HUES48 (cell line): ENCODE results near the gene PGD.
"Not testable (repeated sequence)": the region's sequence is repeated elsewhere in the genome, so short reads cannot be mapped to it uniquely, and the experiment has no call there.

Experiments used
- H3K27ac ChIP-seq: one replicate; pipeline ENCODE4 v1.7.0; 2013; ENCODE audit warnings: low read depth, low read length, inconsistent platforms
- H3K27me3 ChIP-seq: 2 replicates; pipeline ENCODE4 v1.6.1; 2013; ENCODE audit warnings: mild to moderate bottlenecking, low read length; ENCODE audit not compliant: control insufficient read depth, insufficient read depth
- H3K36me3 ChIP-seq: 2 replicates; pipeline ENCODE4 v1.6.1; 2013; ENCODE audit warnings: low read length; ENCODE audit not compliant: control insufficient read depth, insufficient read depth
- H3K4me1 ChIP-seq: 2 replicates; pipeline ENCODE4 v1.6.1; 2013; ENCODE audit warnings: mild to moderate bottlenecking, low read length; ENCODE audit not compliant: control insufficient read depth, insufficient read depth
- H3K4me3 ChIP-seq: 2 replicates; pipeline ENCODE4 v1.5.1; 2013; ENCODE audit warnings: mild to moderate bottlenecking, low read depth, low read length
- H3K9ac ChIP-seq: 2 replicates; pipeline ENCODE4 v1.6.1; 2013; ENCODE audit warnings: mild to moderate bottlenecking, low read depth, low read length, moderate library complexity
- H3K9me3 ChIP-seq: 2 replicates; pipeline ENCODE4 v1.6.1; 2013; ENCODE audit warnings: low read length; ENCODE audit not compliant: control insufficient read depth, insufficient read depth

The PGD gene

DNA sequence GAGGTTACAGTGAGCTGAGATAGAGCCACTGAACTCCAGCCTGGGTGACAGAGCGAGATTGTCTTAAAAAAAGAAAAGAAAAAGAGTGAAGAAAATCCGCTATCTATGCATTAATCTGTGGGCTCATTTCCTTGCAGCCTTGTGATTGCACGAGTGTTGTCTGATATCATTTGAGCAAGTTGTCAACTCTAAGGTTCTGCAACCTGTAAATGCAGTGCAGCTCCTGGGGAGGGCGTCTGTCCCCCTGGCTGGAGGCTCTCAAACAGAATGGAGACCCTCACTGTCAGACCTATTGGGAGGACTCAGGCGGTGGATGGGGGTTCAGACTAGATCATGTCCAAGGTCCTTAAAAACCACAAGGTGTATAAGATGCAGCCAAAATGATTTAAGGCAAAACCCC, 57.2 kb downstream of the PGD start:
- H3K9me3 ChIP-seq = no peaks in the 10 kb centered on the region
- no peak overlapping the region for H3K4me3 ChIP-seq
- H3K36me3 ChIP-seq = peaks cover 31% of the 10 kb centered on the region
- H3K27me3 ChIP-seq = no peaks in the 10 kb centered on the region
- no peak overlapping the region for H3K9ac ChIP-seq
- peaks cover 10% of the 10 kb centered on the region; the same call in 1 of the 2 replicates for H3K4me1 ChIP-seq
- no peak overlapping the region for H3K27ac ChIP-seq

- Histone ChIP-seq H3K9ac (no peak overlapping the region), H3K9me3 (no peaks in the 10 kb centered on the region), H3K27me3 (no peaks in the 10 kb centered on the region), H3K4me1 (peaks cover 3% of the 10 kb centered on the region; the same call in 1 of the 2 replicates), H3K4me3 (no peak overlapping the region), H3K27ac (no peak overlapping the region), H3K36me3 (peaks cover 36% of the 10 kb centered on the region)
Measured at GRCh38 chr1:10456661-10457060, 57.8 kb downstream of the PGD start.

DNA sequence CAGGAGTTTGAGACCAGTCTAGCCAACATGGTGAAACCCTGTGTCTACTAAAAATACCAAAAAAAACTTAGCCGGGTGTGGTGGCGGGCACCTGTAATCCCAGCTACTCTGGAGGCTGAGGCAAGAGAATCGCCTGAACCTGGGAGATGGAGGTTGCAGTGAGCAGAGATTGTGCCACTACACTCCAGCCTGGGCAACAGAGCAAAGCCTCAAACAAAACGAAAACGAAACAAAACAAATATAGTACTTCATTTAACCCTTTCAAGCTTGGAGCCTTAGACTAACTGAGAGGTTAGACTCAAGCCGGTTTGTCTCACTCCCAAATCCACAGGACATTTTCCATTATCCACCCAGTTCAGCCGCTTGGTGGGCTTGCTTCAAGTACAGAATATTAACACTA, 58.6 kb downstream of the PGD start:
- not testable (repeated sequence) for H3K9me3 ChIP-seq, H3K9ac ChIP-seq, H3K4me3 ChIP-seq, H3K4me1 ChIP-seq, H3K27me3 ChIP-seq, H3K27ac ChIP-seq
- H3K36me3 ChIP-seq = peaks cover 41% of the 10 kb centered on the region

GRCh38 chr1:10457875-10458274, 59.0 kb downstream of the PGD start:
- Histone ChIP-seq H3K27ac (no peak overlapping the region), H3K9ac (no peak overlapping the region), H3K27me3 (no peaks in the 10 kb centered on the region), H3K36me3 (peaks cover 45% of the 10 kb centered on the region), H3K4me1 (no peaks in the 10 kb centered on the region), H3K4me3 (no peak overlapping the region), H3K9me3 (no peaks in the 10 kb centered on the region)

DNA sequence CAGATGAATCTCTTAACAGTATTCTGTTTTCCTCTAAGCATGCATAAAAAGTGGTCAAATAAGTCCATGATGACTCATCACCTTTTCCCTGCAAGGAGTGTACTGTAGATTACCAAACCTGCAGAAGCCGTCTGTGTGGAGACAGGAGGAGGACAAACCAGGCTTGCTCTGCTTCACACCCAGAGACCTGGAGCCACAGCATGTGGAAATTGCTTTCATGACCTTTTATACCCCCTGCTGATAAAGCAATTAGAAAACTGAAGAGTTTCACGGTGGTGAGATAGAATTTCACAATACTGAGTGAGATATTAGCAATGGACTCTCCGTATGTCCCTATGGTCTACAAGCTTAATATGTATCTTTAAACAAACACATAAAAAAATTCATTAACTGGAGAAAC, 60.3 kb downstream of the PGD start:
- Histone ChIP-seq H3K4me3 (no peak overlapping the region), H3K27ac (no peak overlapping the region), H3K4me1 (no peaks in the 10 kb centered on the region), H3K9ac (no peak overlapping the region), H3K27me3 (no peaks in the 10 kb centered on the region), H3K9me3 (no peaks in the 10 kb centered on the region), H3K36me3 (peaks cover 55% of the 10 kb centered on the region)

GRCh38 chr1:10467078-10467477, 68.2 kb downstream of the PGD start:
- H3K9ac ChIP-seq = no peak overlapping the region
- H3K4me1 ChIP-seq = peaks cover 7% of the 10 kb centered on the region; the same call in 1 of the 2 replicates
- no peak overlapping the region for H3K27ac ChIP-seq
- H3K4me3 ChIP-seq = no peak overlapping the region
- H3K36me3 ChIP-seq = peaks cover 77% of the 10 kb centered on the region
- no peaks in the 10 kb centered on the region for H3K9me3 ChIP-seq
- H3K27me3 ChIP-seq = no peaks in the 10 kb centered on the region

GRCh38 chr1:10470043-10470442, 71.2 kb downstream of the PGD start:
- H3K27me3 ChIP-seq = no peaks in the 10 kb centered on the region
- H3K36me3 ChIP-seq = peaks cover 50% of the 10 kb centered on the region
- H3K27ac ChIP-seq = no peak overlapping the region
- no peak overlapping the region for H3K9ac ChIP-seq
- H3K4me3 ChIP-seq = no peak overlapping the region
- H3K9me3 ChIP-seq = no peaks in the 10 kb centered on the region
- H3K4me1 ChIP-seq = peaks cover 7% of the 10 kb centered on the region; the same call in 1 of the 2 replicates
